Epithelial cell of proximal tubule (primary cell): ENCODE results near the gene PRSS57. TPM values are rescaled to one million over a fixed set of nuclear protein-coding genes. Genes with fewer than 3 reads are reported as not detected.

ENCODE experiments used
- DNase-seq: peaks from one replicate; pipeline ENCODE4 v3.0.0-alpha.2; 2011; ENCODE audit warnings: low read depth
- H3K4me3 ChIP-seq: 2 replicates; pipeline ENCODE4 v1.5.1; 2011; ENCODE audit warnings: low read depth, mild to moderate bottlenecking, low read length
- total RNA-seq: library from RNA; depleted of rRNA; stranded (reverse); fragments of >200 nt; gene quantifications from 2 replicates; pipeline ENCODE4 v1.2.3, GENCODE V29; 2015
- TF ChIP-seq, protein P1 (sequence below): conservative IDR thresholded peaks from 2 replicates; pipeline ENCODE4 v1.5.1; 2012; ENCODE audit warnings: low read depth, mild to moderate bottlenecking, low read length

PRSS57 gene
- total RNA-seq, 1 donor from 2014 or later, result not detected

GRCh38 chr19:663682-664117 is 31.6 kb downstream of the PRSS57 start:
- H3K4me3 ChIP-seq, result peak overlapping the region; percentile 93
- no peak for DNase-seq
- TF ChIP-seq, protein P1, sequence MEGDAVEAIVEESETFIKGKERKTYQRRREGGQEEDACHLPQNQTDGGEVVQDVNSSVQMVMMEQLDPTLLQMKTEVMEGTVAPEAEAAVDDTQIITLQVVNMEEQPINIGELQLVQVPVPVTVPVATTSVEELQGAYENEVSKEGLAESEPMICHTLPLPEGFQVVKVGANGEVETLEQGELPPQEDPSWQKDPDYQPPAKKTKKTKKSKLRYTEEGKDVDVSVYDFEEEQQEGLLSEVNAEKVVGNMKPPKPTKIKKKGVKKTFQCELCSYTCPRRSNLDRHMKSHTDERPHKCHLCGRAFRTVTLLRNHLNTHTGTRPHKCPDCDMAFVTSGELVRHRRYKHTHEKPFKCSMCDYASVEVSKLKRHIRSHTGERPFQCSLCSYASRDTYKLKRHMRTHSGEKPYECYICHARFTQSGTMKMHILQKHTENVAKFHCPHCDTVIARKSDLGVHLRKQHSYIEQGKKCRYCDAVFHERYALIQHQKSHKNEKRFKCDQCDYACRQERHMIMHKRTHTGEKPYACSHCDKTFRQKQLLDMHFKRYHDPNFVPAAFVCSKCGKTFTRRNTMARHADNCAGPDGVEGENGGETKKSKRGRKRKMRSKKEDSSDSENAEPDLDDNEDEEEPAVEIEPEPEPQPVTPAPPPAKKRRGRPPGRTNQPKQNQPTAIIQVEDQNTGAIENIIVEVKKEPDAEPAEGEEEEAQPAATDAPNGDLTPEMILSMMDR, result no peak

- peak within 1 kb of the TSS; percentile 93 for H3K4me3 ChIP-seq
- no peak for DNase-seq
- TF ChIP-seq, protein P1, result no peak
Observed at GRCh38 chr19:662962-663681, 32.1 kb downstream of the PRSS57 start, which contains the start of gene RNF126. TSS of gene RNF126 (minus strand) at chr19:663214. CDS start at chr19:663121, 93 bp downstream.

GRCh38 chr19:662207-662961 is 32.9 kb downstream of the PRSS57 start:
- DNase-seq, result no peak
- H3K4me3 ChIP-seq, result peak overlapping the region; percentile 93
- TF ChIP-seq, protein P1, result no peak

- DNase-seq, result no peak
- TF ChIP-seq, protein P1, result no peak
- H3K4me3 ChIP-seq, result peak overlapping the region; percentile 93
Observed at GRCh38 chr19:661427-662196, 33.6 kb downstream of the PRSS57 start.

DNA sequence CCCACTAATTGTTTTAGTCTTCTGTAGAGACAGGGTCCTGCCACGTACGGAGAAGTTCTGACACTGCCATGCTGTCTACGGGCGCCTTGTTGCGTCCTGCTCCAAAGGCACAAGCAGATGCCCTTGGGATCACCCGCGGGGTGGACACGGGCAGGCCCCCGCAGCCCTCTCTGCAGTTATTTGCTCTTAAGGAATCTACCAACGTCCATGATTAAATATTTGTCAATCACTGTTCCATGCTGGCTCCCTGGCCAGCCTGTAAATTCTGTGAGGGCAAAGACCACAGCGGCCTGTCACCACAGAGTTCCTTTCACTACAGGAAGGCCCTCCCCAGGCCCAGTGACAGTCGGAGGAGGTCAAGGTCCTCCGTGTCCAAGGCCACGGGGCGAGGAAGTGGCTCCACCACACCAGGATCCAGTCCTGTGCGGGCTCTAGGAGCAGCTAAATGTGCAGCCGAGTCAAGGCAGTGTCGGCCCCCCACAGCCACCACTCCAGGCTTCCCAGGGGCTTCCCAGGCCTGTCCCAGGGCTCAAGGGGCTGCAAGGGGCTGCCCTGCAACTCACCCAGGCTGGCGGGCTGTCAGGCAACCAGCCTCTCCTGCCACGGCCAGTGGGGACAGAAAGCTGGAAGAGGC is 34.3 kb downstream of the PRSS57 start:
- TF ChIP-seq, protein P1, result no peak
- peak overlapping the region; percentile 93 for H3K4me3 ChIP-seq
- no peak for DNase-seq
